Thyroid gland (tissue), 4 donors: ENCODE measurements around the gene ZNF503. TPM values are rescaled to one million over a fixed set of nuclear protein-coding genes. Genes with fewer than 3 reads are reported as not detected.

ENCODE experiments used
- DNase-seq, 2 donors: peaks; one replicate each; pipeline ENCODE4 v3.0.0-alpha.2; 2019
- H3K27ac ChIP-seq, 3 donors: fragments of 200-600 bp; sonication (generic); 1 replicate in 2 of 3; 2 replicates in 1 of 3; pipeline ENCODE4 v1.5.1; 2016 to 2019; ENCODE audit warnings: mild to moderate bottlenecking in 1 of 3, moderate library complexity in 1 of 3
- H3K27me3 ChIP-seq: fragments of 200-600 bp; sonication (generic); one replicate; pipeline ENCODE4 v1.5.1; 2019
- H3K36me3 ChIP-seq, 2 donors: fragments of 200-600 bp; sonication (generic); one replicate each; pipeline ENCODE4 v1.5.1; 2016 to 2019
- H3K4me1 ChIP-seq, 2 donors: fragments of 200-600 bp; sonication (generic); one replicate each; pipeline ENCODE4 v1.5.1; 2017 to 2019
- H3K4me3 ChIP-seq, 3 donors: fragments of 200-600 bp; sonication (generic); replicated peaks in 1 of 3; 1 replicate in 2 of 3; 2 replicates in 1 of 3; pipeline ENCODE4 v1.5.1; 2016; ENCODE audit warnings: mild to moderate bottlenecking in 1 of 3
- H3K9me3 ChIP-seq: fragments of 200-600 bp; sonication (generic); one replicate; pipeline ENCODE4 v1.5.1; 2017
- CTCF ChIP-seq, 6 experiments: fragments of 200-600 bp in 3 of 6; fragments of 450-650 bp in 3 of 6; sonication (generic) in 3 of 6; IDR thresholded peaks; one replicate each; pipeline ENCODE4 v1.5.1; 2016 to 2019; ENCODE audit warnings: antibody characterized with exemption in 6 of 6, mild to moderate bottlenecking in 2 of 6, inconsistent platforms in 1 of 6, moderate library complexity in 1 of 6
- POLR2A ChIP-seq, 2 donors: fragments of 450-650 bp; IDR thresholded peaks; one replicate each; pipeline ENCODE4 v1.6.1; 2017; ENCODE audit warnings: antibody characterized with exemption in 2 of 2, mild to moderate bottlenecking in 2 of 2, moderate library complexity in 1 of 2
- WGBS, 2 donors: methylation state at CpG; one replicate each; pipeline ENCODE4 v1.1.5; 2017; 5-methylcytosine and 5-hydroxymethylcytosine counted together
- intact Hi-C: fragments of 100-400 bp; cut with DNase I; formaldehyde crosslinking; loops from one replicate; pipeline ENCODE4 v1.15.1; 2023
- total RNA-seq, 4 donors: library from RNA; depleted of rRNA; stranded (reverse); fragments of >200 nt; gene quantifications; one replicate each; pipeline ENCODE4 v1.2.3, GENCODE V29; 2016

Gene ZNF503
- total RNA-seq, 4 donors from 2014 or later, result 8.2 to 17.1 (median 10.9) TPM

GRCh38 chr10:75392744-75393143, 8.8 kb downstream of the ZNF503 start:
- no peaks in the 10 kb centered on the region for H3K36me3 ChIP-seq
- H3K4me3 ChIP-seq, result no peak overlapping the region
- H3K9me3 ChIP-seq, result no peaks in the 10 kb centered on the region
- no peaks in the 10 kb centered on the region for H3K27me3 ChIP-seq
- TF ChIP-seq CTCF (IDR thresholded peaks at IDR 0.05) (no peak), POLR2A (IDR thresholded peaks at IDR 0.05) (no peak)
- intact Hi-C loops, result loop anchor here (10.0 kb wide), 1 partner anchor 1152 kb away; no protein-coding TSS in a partner anchor
- DNase-seq, result no peak
- peaks cover 0 to 9% of the 10 kb centered on the region in 2 donors for H3K4me1 ChIP-seq
- no peak overlapping the region for H3K27ac ChIP-seq

- Histone ChIP-seq H3K27ac (no peak overlapping the region), H3K9me3 (no peaks in the 10 kb centered on the region), H3K4me3 (no peak overlapping the region), H3K4me1 (peaks cover 0 to 5% of the 10 kb centered on the region in 2 donors), H3K36me3 (no peaks in the 10 kb centered on the region), H3K27me3 (no peaks in the 10 kb centered on the region)
- 91 to 97% methylated on average over 2 of the region's 2 CpGs for WGBS, 2 donors
- intact Hi-C loops, result loop anchor here (10.0 kb wide), 1 partner anchor 1153 kb away; no protein-coding TSS in a partner anchor
- no peak for DNase-seq
- no peak for TF ChIP-seq POLR2A (IDR thresholded peaks at IDR 0.05)
- no peak for TF ChIP-seq CTCF (IDR thresholded peaks at IDR 0.05)
These were observed 9.3 kb downstream of the ZNF503 start for GRCh38 chr10:75392271-75392670.

DNA sequence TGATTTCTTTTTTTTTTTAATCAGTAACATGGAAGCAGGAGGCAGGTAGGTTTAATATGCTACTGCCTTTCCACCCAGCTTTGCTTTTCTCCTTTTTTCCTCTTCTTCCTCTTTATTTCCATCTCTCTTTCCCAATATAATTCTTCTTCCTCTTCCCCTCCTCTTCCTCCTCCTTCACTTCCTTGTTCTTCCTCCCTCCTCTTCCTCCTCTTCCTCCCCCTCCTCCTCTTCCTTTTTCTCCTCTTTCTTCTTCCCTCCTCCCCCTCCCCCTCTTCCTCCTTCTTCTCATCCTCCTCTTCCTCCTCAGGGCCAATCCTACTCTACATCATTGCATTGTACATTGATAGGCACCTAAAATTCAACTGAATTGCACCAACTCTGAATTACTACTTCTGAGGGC, 11.4 kb downstream of the ZNF503 start:
- Histone ChIP-seq H3K27ac (no peak overlapping the region), H3K4me3 (no peak overlapping the region), H3K36me3 (no peaks in the 10 kb centered on the region), H3K27me3 (no peaks in the 10 kb centered on the region), H3K4me1 (no peaks in the 10 kb centered on the region), H3K9me3 (no peaks in the 10 kb centered on the region)
- intact Hi-C loops, result loop anchor here (10.0 kb wide), 1 partner anchor 1155 kb away; no protein-coding TSS in a partner anchor
- TF ChIP-seq POLR2A (IDR thresholded peaks at IDR 0.05) (no peak), CTCF (IDR thresholded peaks at IDR 0.05) (no peak)
- DNase-seq, result no peak

GRCh38 chr10:75388082-75388481, 13.5 kb downstream of the ZNF503 start:
- TF ChIP-seq POLR2A (IDR thresholded peaks at IDR 0.05) (no peak), CTCF (IDR thresholded peaks at IDR 0.05) (no peak)
- WGBS, 2 donors, result 86 to 95% methylated on average over 3 of the region's 3 CpGs
- H3K27ac ChIP-seq, result no peak overlapping the region
- H3K4me1 ChIP-seq, result no peaks in the 10 kb centered on the region
- no peaks in the 10 kb centered on the region for H3K27me3 ChIP-seq
- H3K4me3 ChIP-seq, result no peak overlapping the region
- no peak for DNase-seq
- H3K36me3 ChIP-seq, result no peaks in the 10 kb centered on the region
- no peaks in the 10 kb centered on the region for H3K9me3 ChIP-seq
- intact Hi-C loops, result no loop called here

DNA sequence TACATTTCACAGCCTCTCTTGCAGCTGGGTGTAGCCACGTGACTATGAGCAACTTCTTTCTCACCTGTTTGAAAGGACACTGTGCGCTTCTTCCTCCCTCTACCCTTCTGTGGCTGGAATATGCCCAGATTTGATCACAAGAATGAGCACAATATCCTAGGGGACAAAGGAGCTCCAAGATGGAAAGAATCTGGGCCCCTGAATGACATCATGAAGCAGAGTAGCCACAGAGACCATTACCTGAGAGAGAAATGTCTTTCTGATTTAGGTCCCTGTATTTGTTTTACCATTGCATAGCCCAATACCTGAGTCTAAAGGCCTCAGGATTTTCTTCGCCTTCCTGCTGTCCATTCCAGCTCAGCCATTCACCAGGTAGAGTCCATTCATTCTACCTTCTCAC, 15.4 kb downstream of the ZNF503 start:
- intact Hi-C loops, result no loop called here
- Histone ChIP-seq H3K27me3 (no peaks in the 10 kb centered on the region), H3K4me1 (no peaks in the 10 kb centered on the region), H3K27ac (no peak overlapping the region), H3K9me3 (no peaks in the 10 kb centered on the region), H3K36me3 (no peaks in the 10 kb centered on the region), H3K4me3 (no peak overlapping the region)
- TF ChIP-seq CTCF (IDR thresholded peaks at IDR 0.05), result no peak
- TF ChIP-seq POLR2A (IDR thresholded peaks at IDR 0.05), result no peak
- WGBS, 2 donors, result 93 to 97% methylated on average over 3 of the region's 3 CpGs
- DNase-seq, result no peak
